Stimulated activated CD8-positive, alpha-beta memory T cell treated with anti-CD3 and anti-CD28 coated beads, Interleukin-7, amount 100 ng/mL, for 4 hours (primary cell): Measurements from ENCODE around the gene RPS14.

Source experiments
- DNase-seq, 2 donors: peaks; one replicate each; pipeline ENCODE4 v3.0.0-alpha.2; 2020; ENCODE audit warnings: low read depth in 2 of 2

Gene RPS14

GRCh38 chr5:150413176-150413901, 36.2 kb downstream of the RPS14 start:
- DNase-seq = no peak

GRCh38 chr5:150412319-150413175, 37.0 kb downstream of the RPS14 start, which contains the start of gene CD74:
CD74 (minus strand) TSS chr5:150412910; CDS start chr5:150412749, 161 bp downstream.
- DNase-seq = peak; percentile 89 to 91

- peak; percentile 52 to 54 for DNase-seq
Observed at GRCh38 chr5:150411245-150411979, 38.1 kb downstream of the RPS14 start.

GRCh38 chr5:150410524-150411244, 38.9 kb downstream of the RPS14 start:
- peak; percentile 23 to 34 for DNase-seq

- DNase-seq = peak in 1 of 2 donors; percentile 15
Observed at GRCh38 chr5:150409638-150410523, 39.7 kb downstream of the RPS14 start.

- no peak for DNase-seq
Observed at GRCh38 chr5:150408231-150408943, 41.2 kb downstream of the RPS14 start.

GRCh38 chr5:150407096-150407720, 42.3 kb downstream of the RPS14 start:
- no peak for DNase-seq

GRCh38 chr5:150406723-150407095, 42.8 kb downstream of the RPS14 start:
- DNase-seq = no peak

GRCh38 chr5:150406103-150406722, 43.3 kb downstream of the RPS14 start:
- no peak for DNase-seq

- DNase-seq = no peak
Observed at GRCh38 chr5:150404941-150405816, 44.4 kb downstream of the RPS14 start.

GRCh38 chr5:150404535-150404934, 45.0 kb downstream of the RPS14 start:
- DNase-seq = no peak

GRCh38 chr5:150404121-150404520, 45.4 kb downstream of the RPS14 start:
- no peak for DNase-seq

- DNase-seq = no peak
Observed at GRCh38 chr5:150402901-150403342, 46.6 kb downstream of the RPS14 start.

- DNase-seq = no peak
Observed at GRCh38 chr5:150402229-150402773, 47.2 kb downstream of the RPS14 start.

GRCh38 chr5:150401376-150402228, 47.9 kb downstream of the RPS14 start:
- DNase-seq = no peak

GRCh38 chr5:150401076-150401375, 48.5 kb downstream of the RPS14 start:
- DNase-seq = no peak
